Activated CD4-positive, alpha-beta T cell treated with anti-CD3 and anti-CD28 coated beads, Interleukin-2, amount 50 U/mL, for 1 hour (primary cell): ENCODE results near the gene YIF1A.
A peak's percentile ranks its signal among the peaks of the same experiment; 100 is the strongest.
"Not testable (repeated sequence)": the region's sequence is repeated elsewhere in the genome, so short reads cannot be mapped to it uniquely, and the experiment has no call there.

Experiments used
- DNase-seq: peaks from one replicate; pipeline ENCODE4 v3.0.0-alpha.2; 2020

The YIF1A gene

GRCh38 chr11:66310803-66311440 is 22.0 kb upstream of the YIF1A start:
- DNase-seq = not testable (repeated sequence)

DNA sequence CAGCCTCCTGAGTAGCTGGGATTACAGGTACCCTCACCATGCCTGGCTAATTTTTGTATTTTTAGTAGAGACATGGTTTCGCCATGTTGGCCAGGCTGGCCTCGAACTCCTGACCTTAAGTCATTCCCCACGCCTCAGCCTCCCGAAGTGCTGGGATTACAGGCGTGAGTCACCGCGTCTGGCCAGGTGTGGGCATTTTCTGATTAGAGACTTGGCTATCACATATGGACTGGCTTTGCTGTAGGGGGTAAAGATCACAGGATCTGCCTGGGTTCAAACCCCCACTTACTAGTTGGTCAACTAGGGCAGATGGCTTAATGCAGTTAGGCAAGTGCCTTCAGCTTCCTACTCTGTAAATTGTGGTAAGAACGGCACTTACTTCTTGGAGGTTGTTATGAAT is 21.4 kb upstream of the YIF1A start:
- no peak for DNase-seq

- DNase-seq = no peak
These were observed 20.5 kb upstream of the YIF1A start for GRCh38 chr11:66309475-66309874.

GRCh38 chr11:66302656-66303055 is 13.7 kb upstream of the YIF1A start:
- DNase-seq = no peak

DNA sequence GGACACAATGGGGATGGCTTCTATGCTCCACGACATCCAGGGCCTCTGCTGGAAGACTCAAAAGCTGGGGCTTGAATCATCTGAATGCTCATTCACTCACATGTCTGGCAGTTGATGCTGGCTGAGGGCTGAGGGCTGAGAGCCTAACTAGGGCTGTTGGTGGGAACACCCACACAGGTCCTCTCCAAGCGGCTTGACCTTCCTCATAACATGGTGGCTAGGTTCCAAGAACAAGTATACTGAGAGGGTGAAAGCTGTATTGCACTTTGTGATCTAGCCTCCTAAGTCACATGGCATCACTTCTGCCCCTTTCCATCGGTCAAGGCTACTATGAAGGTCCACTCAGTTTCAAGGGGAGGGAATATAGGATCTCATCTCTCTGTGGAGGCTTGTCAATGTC is 10.2 kb upstream of the YIF1A start:
- DNase-seq = no peak

DNA sequence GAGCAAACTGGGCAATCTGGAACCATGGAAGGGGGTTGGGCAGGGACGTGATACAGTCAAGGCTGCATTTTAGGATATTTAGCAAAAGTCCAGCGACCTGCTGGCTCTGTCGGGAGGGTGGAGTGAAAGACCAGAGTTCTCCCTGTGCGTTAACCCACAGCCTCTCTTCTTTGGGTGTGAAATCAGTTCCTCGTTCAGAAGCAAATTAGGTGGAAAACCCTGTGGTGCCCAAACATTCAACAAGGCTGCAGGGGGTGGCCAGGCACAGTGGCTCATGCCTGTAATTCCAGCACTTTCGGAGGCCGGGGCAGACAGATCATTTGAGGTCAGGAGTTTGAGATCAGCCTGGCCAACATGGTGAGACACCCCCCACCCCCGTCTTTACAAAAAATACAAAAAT is 8.7 kb upstream of the YIF1A start:
- DNase-seq = no peak

- DNase-seq = no peak
These were observed 6.0 kb upstream of the YIF1A start for GRCh38 chr11:66294626-66295620.

DNA sequence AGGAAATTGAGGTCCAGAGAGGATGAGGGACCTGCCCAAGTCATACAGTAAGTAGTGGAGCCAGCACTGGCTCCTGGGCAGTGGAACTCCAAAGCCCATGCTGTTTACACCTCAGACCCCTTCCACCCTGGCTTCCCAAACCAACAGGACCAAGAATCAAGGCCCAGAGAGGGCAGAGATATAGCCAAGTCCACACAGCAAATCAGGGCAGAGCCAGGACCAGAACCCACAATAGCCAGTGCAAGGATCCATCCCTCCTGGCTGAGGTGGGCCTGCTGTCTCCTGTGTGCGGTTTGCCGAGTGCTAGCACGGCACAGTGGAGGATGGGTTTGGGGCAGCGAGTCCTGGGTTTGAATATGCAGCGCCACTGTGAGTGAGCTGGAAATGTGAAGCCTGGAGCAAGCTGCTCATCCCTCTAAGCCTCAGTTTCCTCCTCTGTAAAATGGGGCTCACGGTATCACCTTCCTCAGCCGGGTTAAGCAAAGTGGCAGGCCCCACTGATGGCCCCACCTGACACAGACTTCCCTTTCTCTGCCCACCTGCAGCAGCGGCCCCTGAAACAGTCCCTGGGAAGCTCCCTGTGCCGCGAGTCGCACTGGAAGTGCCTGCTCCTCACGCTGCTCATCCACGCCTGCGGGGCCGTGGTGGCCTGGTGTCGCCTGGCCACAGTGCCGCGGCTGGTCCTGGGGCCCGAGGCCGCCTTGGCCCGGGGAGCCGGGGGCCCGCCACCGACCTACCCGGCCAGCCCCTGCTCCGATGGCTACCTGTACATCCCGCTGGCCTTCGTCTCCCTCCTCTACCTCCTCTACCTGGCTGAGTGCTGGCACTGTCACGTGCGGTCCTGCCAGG is 5.1 kb upstream of the YIF1A start:
- DNase-seq = no peak

GRCh38 chr11:66293352-66293751 is 4.4 kb upstream of the YIF1A start:
- no peak for DNase-seq

GRCh38 chr11:66292543-66293332 is 3.8 kb upstream of the YIF1A start:
- DNase-seq = no peak

- no peak for DNase-seq
These were observed 3.0 kb upstream of the YIF1A start, which contains the start of gene TMEM151A for GRCh38 chr11:66291706-66292542. Gene TMEM151A, plus strand, starts transcription at chr11:66291894. Its CDS starts 120 bp downstream, at chr11:66292014.

GRCh38 chr11:66291303-66291705 is 2.4 kb upstream of the YIF1A start:
- no peak for DNase-seq

DNA sequence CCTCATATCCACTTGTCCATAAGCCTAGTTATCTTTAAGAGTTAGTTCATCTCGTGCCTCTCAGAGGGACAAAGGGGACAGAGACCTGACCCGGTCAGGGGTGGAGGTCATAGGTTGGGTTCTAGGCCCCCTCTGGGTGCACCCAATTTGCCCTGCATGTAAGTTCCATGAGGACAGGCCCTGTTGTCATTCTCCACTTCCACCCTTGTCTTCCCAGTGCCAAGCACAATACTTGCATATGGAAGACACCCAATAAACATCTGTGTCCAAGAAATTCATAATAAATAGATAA is 1.3 kb upstream of the YIF1A start:
- DNase-seq = no peak

- DNase-seq = peak; percentile 69
These were observed 796 bp upstream of the YIF1A start for GRCh38 chr11:66289548-66290329.

DNA sequence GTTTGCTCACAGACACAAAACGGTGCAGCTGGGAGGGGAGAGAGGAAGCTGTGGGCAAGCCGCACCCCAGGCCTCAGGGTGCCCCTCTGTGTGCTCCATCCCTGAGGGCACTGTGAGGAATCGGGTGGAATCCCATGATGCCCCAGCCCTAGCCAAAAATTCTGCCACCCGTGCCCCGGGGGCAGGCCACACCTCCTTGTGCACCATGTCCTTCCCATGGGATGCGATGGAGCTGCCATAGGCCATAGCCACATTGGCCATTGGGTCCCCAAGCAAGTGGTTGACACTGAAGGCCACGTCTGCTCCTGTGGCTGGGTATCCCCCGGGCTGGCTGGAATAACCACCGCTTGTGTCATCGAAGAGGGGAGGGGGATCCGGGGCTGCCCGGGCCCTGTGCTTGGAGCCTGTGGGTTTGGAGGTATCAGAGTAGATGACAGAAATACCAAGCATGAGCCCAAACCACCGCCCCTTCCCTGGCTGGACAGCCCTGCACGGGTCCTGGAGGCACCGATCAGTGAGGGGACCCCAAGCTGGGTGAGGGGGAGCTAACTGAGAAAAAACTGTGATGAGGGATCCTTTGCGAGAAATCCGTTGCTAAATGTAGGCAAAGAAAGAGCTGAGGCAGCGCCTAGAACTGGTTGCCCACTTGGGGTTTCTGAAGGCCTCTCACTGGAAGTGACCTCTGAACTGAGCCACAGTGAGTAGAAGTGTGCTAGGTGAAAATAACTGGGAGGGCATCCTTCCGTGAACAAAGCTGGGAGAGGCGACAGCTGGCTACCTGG is 863 bp downstream of the YIF1A start:
- no peak for DNase-seq

GRCh38 chr11:66287211-66287888 is 1.6 kb downstream of the YIF1A start:
- no peak for DNase-seq

GRCh38 chr11:66286699-66287098 is 2.2 kb downstream of the YIF1A start:
- DNase-seq = no peak

DNA sequence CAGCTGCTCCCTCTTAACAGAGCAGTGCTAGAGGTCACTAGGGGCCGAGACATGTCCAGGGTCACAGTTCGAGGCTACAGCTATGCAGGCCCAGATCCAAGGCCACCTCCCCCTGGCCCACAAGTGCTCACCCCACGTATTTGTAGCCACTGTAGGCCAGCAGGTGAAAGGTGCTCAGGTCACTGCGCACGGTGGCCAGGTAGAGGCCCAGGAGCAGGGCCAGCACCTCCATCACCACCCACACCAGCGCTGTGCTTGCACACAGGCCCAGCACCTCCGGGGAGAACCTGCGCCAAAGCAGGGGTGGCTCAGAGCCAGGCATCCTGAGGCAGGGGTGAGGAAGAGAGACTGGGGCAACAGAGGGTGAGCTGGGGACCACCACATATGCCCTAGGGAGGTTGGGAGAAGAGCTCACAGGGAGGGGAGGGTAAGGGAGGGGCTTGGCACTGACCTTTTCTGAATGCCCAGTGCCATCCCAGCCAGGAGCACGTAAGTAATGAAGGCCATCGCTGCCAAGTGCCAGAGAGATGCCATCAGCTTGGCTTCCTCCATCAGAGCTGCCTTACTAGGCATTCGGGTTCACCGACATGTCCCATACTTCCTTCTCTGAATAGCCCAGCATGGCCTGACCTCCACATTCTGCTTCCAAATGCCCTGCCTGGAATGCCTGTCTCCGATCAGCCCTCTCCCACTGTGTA is 3.5 kb downstream of the YIF1A start:
- no peak for DNase-seq
